Cardiac muscle cell (in vitro differentiated cells and primary cell): ENCODE measurements around the gene GPR148. TPM values are rescaled to one million over a fixed set of nuclear protein-coding genes. Genes with fewer than 3 reads are reported as not detected.

Experiments used
- DNase-seq, 2 donors: peaks; one replicate each; pipeline versions ENCODE4 v3.0.0 to v3.0.0-alpha.2; 2010 to 2017; ENCODE audit warnings: low read depth in 1 of 2, low spot score in 1 of 2
- H3K27ac ChIP-seq: fragments of 200-600 bp; sonication (generic); 2 replicates; pipeline ENCODE4 v1.5.1; 2016
- H3K27me3 ChIP-seq: fragments of 200-600 bp; sonication (generic); 2 replicates; pipeline ENCODE4 v1.6.0; 2016; ENCODE audit warnings: control low read depth
- H3K36me3 ChIP-seq: fragments of 200-600 bp; sonication (generic); 2 replicates; pipeline ENCODE4 v1.5.1; 2016; ENCODE audit warnings: control low read depth
- H3K4me1 ChIP-seq: fragments of 200-600 bp; sonication (generic); 2 replicates; pipeline ENCODE4 v1.8.1; 2017; ENCODE audit warnings: low read depth, mild to moderate bottlenecking, mixed run types
- H3K4me3 ChIP-seq: fragments of 200-600 bp; sonication (generic); 2 replicates; pipeline ENCODE4 v1.5.1; 2016; ENCODE audit warnings: mild to moderate bottlenecking
- H3K9me3 ChIP-seq: fragments of 200-600 bp; sonication (generic); 2 replicates; pipeline ENCODE4 v1.5.1; 2017; ENCODE audit warnings: low read depth, mild to moderate bottlenecking, control low read depth
- polyA plus RNA-seq: library from polyadenylated mRNA; unstranded; fragments of >200 nt; fragmentation: Nextera tagmentation; extraction: Ambion mirVana; gene quantifications from 2 replicates; pipeline ENCODE4 v1.2.1, GENCODE V29; 2016
- total RNA-seq: library from RNA; depleted of rRNA; stranded (reverse); fragments of >200 nt; gene quantifications from 2 replicates; pipeline ENCODE4 v1.2.3, GENCODE V29; 2016
- TF ChIP-seq, protein P1 (sequence below): IDR thresholded peaks from 2 replicates; pipeline ENCODE4 v1.5.1; 2012; ENCODE audit warnings: low read depth, mild to moderate bottlenecking, low read length

Gene GPR148
- total and polyA plus RNA-seq, 2 experiments from 2014 or later: not detected

DNA sequence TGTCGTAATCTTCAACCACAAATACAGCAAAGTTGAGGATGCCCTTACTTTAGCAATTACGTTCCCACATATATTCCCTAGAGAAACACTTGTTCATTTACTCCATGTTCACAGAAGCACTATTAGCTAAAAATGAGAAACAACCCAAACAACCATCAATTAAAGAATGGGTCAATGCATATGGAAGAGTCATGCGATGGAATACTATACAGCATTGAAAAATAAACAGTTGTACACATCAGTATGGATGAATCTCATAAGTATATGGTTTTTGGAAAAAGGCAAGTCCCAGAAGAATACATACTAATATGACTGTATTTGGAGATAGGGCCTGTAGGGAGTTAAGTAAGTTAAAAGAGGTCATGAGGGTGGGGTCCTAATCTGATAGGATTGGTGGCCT is 6.3 kb downstream of the GPR148 start:
- H3K27ac ChIP-seq: no peak overlapping the region
- no peak for DNase-seq
- TF ChIP-seq, protein P1, sequence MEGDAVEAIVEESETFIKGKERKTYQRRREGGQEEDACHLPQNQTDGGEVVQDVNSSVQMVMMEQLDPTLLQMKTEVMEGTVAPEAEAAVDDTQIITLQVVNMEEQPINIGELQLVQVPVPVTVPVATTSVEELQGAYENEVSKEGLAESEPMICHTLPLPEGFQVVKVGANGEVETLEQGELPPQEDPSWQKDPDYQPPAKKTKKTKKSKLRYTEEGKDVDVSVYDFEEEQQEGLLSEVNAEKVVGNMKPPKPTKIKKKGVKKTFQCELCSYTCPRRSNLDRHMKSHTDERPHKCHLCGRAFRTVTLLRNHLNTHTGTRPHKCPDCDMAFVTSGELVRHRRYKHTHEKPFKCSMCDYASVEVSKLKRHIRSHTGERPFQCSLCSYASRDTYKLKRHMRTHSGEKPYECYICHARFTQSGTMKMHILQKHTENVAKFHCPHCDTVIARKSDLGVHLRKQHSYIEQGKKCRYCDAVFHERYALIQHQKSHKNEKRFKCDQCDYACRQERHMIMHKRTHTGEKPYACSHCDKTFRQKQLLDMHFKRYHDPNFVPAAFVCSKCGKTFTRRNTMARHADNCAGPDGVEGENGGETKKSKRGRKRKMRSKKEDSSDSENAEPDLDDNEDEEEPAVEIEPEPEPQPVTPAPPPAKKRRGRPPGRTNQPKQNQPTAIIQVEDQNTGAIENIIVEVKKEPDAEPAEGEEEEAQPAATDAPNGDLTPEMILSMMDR: no peak

DNA sequence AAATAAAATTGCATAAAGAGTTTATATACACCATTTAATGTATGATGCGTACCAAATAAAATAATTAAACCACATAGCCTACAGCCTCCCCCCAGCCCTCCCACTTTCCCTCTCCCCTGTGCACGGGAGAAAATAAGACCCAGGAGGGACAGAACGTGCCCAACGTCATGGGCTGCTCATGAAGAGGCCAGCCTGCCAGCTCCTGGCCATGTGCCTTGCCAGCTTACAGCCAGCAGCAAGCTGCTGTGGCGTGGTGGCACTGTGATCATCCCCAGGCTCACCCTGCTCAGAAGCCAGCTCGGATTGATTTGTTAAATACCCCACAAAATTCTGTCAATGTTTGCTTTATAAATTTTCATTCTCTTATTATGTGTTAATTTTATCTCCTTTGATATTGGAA is 7.6 kb downstream of the GPR148 start:
- H3K27ac ChIP-seq: no peak overlapping the region
- no peaks in the 10 kb centered on the region for H3K27me3 ChIP-seq
- no peaks in the 10 kb centered on the region for H3K36me3 ChIP-seq
- H3K4me3 ChIP-seq: no peak overlapping the region
- no peaks in the 10 kb centered on the region for H3K9me3 ChIP-seq
- no peaks in the 10 kb centered on the region for H3K4me1 ChIP-seq
- TF ChIP-seq, protein P1: no peak
- DNase-seq: no peak

More for the DNA sequence above, 6.3 kb downstream of the GPR148 start:
- H3K9me3 ChIP-seq: no peaks in the 10 kb centered on the region
- no peaks in the 10 kb centered on the region for H3K36me3 ChIP-seq
- H3K4me1 ChIP-seq: no peaks in the 10 kb centered on the region
- no peak overlapping the region for H3K4me3 ChIP-seq
- no peaks in the 10 kb centered on the region for H3K27me3 ChIP-seq

DNA sequence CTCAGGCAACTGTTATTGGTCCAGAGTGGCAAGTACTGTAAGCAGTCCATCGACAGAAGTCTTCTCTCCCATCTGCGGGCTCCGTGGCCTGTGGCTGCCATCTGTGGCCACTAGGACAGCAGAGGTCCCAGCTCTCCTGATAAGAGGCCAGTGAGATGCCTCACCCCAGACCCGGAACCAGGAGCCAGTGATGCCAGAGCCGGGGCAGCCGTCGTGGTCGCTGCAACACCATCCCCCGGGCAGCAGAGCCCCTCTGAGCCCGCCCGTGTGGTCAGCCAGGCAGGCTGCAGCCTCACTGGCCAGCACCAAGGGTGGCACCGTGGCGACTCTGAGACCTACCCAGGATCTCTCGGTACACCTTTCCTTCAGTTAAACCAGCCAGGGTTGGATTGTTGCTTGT is 8.7 kb downstream of the GPR148 start:
- no peaks in the 10 kb centered on the region for H3K27me3 ChIP-seq
- H3K4me3 ChIP-seq: no peak overlapping the region
- H3K36me3 ChIP-seq: no peaks in the 10 kb centered on the region
- H3K9me3 ChIP-seq: no peaks in the 10 kb centered on the region
- TF ChIP-seq, protein P1: no peak
- no peak overlapping the region for H3K27ac ChIP-seq
- no peaks in the 10 kb centered on the region for H3K4me1 ChIP-seq
- DNase-seq: no peak

DNA sequence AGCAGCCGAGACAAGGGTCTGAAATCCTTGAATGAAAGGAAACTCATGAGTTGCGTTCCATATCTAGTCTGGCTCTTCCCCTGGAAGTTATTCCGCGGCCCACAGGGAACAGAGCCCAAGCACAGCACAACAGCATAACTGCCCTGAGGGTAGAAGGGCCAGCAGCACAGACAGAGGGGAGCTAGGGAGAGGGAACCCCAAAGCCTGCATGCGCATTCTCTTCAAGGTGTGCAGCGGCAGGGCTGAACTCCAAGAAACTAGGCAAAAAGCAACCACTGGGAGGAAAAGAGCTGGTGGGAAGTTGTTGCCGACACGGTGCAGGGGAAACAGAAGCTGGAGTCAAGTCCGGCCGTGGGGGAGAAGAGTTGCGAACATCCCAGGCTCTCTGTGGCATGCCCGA is 11.8 kb downstream of the GPR148 start:
- Histone ChIP-seq H3K27ac (no peak overlapping the region), H3K9me3 (no peaks in the 10 kb centered on the region), H3K4me1 (peaks cover 22% of the 10 kb centered on the region), H3K27me3 (no peaks in the 10 kb centered on the region), H3K36me3 (no peaks in the 10 kb centered on the region), H3K4me3 (no peak overlapping the region)
- TF ChIP-seq, protein P1: no peak
- no peak for DNase-seq

DNA sequence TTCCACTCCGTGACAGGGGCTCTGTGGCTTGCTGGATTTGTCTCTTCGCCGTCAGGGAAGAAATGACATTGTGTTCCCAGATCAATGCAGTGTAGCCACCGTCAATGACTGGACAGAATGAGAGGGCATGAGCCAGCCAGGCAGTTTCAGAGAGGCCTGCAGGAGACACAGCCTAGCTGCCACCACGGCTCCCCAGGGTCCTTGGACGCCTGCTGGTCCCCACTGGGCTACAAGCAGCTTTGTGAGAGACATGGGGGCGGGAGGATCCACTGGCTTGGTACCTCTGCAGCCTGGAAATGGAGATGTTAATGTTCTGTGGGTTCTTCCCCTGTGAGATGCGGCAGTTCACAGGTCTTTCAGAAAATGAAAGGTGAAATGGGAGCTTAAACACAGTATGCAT is 14.4 kb downstream of the GPR148 start:
- H3K27ac ChIP-seq: no peak overlapping the region
- H3K4me1 ChIP-seq: peaks cover 28% of the 10 kb centered on the region
- H3K4me3 ChIP-seq: no peak overlapping the region
- no peak for DNase-seq
- no peaks in the 10 kb centered on the region for H3K36me3 ChIP-seq
- no peaks in the 10 kb centered on the region for H3K9me3 ChIP-seq
- TF ChIP-seq, protein P1: no peak
- H3K27me3 ChIP-seq: no peaks in the 10 kb centered on the region
